ENCODE results near the gene GAS2L2. TPM values are rescaled to one million over a fixed set of nuclear protein-coding genes. Genes with fewer than 3 reads are reported as not detected.
A peak's percentile ranks its signal among the peaks of the same experiment; 100 is the strongest.

Gene GAS2L2
- total RNA-seq, 1 experiment from 2014 or later: not detected

DNA sequence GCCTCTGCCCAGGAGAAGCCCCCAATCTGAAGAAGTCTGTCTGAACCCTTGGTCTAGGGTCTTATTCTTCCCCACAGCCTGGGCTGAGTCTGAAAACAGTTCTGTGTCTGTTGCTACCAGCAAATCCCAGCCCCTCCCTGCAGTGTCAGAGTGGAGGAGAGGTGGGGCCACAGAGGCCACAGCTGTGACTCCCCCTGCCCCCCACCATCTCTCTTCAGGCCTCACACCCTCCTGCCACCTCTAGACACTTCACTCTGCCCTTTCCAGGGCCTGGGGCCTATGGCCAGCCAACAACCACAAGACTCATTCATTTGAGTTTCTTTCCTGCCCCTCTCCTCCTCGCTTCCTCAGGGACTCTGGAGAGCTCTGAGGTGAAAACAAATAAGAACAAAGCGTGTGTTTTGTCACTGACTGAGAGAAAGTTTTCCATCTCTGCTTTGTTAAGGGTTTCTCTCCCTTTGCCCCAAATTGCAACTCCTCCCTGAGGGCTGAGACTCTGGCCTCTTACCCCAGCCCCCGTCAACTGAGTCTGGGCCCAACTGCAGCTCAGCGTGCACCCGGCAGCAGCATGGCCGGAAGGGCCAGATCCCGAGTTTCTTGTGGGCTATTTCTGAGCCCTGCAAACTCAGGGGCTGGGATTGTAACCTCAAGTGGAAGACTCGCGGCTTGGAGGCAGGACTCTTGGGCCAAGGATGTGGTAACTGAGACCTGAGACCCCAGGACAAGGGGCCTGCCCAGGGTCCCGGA lies 20.8 kb upstream of the GAS2L2 start:
- POLR2A ChIA-PET (ENCODE audit: unreplicated experiment): no interaction called here
- intact Hi-C loops (cut with micrococcal nuclease): no loop called here
- peaks cover 10% of the 10 kb centered on the region; the same call in 1 of the 2 replicates for H3K4me1 ChIP-seq (ENCODE audit: insufficient read depth, low read length)
- no peaks in the 10 kb centered on the region for H3K9me2 ChIP-seq (replicated peaks; ENCODE audit: low read length)
- CTCF ChIA-PET: no interaction called here
- H2AFZ ChIP-seq (ENCODE audit: low read length): no peak overlapping the region
- no peaks in the 10 kb centered on the region for H4K20me1 ChIP-seq (ENCODE audit: low read length)
- H3K36me3 ChIP-seq (ENCODE audit: low read depth, low read length): no peaks in the 10 kb centered on the region
- H3K79me2 ChIP-seq (ENCODE audit: low read length): no peaks in the 10 kb centered on the region
- no peak overlapping the region for H3K27ac ChIP-seq (ENCODE audit: low read length)
- DNase-seq (no peak), ATAC-seq (no peak)
- no peaks in the 10 kb centered on the region for H3K27me3 ChIP-seq (ENCODE audit: low read length)
- no peaks in the 10 kb centered on the region for H3K9me3 ChIP-seq (ENCODE audit: low read length)
- TF ChIP-seq EZH2 (IDR thresholded peaks at IDR 0.05; ENCODE audit: low read length, unreplicated experiment) (no peak), EZH2phosphoT487 (IDR thresholded peaks at IDR 0.05; ENCODE audit: borderline replicate concordance, low read length) (no peak)
- TF ChIP-seq, protein P1, sequence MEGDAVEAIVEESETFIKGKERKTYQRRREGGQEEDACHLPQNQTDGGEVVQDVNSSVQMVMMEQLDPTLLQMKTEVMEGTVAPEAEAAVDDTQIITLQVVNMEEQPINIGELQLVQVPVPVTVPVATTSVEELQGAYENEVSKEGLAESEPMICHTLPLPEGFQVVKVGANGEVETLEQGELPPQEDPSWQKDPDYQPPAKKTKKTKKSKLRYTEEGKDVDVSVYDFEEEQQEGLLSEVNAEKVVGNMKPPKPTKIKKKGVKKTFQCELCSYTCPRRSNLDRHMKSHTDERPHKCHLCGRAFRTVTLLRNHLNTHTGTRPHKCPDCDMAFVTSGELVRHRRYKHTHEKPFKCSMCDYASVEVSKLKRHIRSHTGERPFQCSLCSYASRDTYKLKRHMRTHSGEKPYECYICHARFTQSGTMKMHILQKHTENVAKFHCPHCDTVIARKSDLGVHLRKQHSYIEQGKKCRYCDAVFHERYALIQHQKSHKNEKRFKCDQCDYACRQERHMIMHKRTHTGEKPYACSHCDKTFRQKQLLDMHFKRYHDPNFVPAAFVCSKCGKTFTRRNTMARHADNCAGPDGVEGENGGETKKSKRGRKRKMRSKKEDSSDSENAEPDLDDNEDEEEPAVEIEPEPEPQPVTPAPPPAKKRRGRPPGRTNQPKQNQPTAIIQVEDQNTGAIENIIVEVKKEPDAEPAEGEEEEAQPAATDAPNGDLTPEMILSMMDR (conservative IDR thresholded peaks at IDR 0.05; ENCODE audit: low read depth, low read length): no peak
- H3K4me3 ChIP-seq (ENCODE audit: low read length): no peak overlapping the region
- H3K4me2 ChIP-seq (ENCODE audit: low read length): no peak overlapping the region
- H3F3A ChIP-seq (ENCODE audit: low read length, unreplicated experiment): no peaks in the 10 kb centered on the region
- no TSS peak for BruUV-seq (replicated peaks)
- H3K9ac ChIP-seq (ENCODE audit: low read length): no peak overlapping the region

DNA sequence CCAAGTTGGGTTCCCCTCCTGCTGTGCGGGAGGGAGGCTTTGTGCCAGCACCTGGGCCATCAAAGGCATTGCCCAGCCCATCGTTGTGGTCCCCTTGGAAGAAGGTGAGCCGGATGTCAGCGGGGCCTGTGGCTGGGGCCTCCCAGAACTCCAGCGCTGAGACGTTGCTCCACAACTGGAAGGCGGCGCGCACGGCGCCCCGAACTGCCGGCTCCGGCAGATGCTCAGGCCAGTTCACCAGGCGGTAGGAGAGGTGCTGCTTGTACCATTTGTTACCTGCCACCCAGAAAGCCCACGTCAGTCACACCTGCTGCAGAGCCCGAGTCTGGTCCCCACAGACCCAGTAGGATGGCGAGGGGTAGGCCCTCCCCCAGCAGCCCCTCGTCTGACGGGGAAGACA lies 20.1 kb upstream of the GAS2L2 start:
- no peaks in the 10 kb centered on the region for H3K9me2 ChIP-seq (replicated peaks; ENCODE audit: low read length)
- no peaks in the 10 kb centered on the region for H3K27me3 ChIP-seq (ENCODE audit: low read length)
- H3K9ac ChIP-seq (ENCODE audit: low read length): no peak overlapping the region
- DNase-seq (no peak), ATAC-seq (no peak)
- peaks cover 4% of the 10 kb centered on the region; the same call in 1 of the 2 replicates for H3K4me1 ChIP-seq (ENCODE audit: insufficient read depth, low read length)
- BruUV-seq (replicated peaks): no TSS peak
- no peak overlapping the region for H3K4me2 ChIP-seq (ENCODE audit: low read length)
- no peak overlapping the region for H3K27ac ChIP-seq (ENCODE audit: low read length)
- H3K4me3 ChIP-seq (ENCODE audit: low read length): no peak overlapping the region
- H3K36me3 ChIP-seq (ENCODE audit: low read depth, low read length): no peaks in the 10 kb centered on the region
- TF ChIP-seq EZH2phosphoT487 (IDR thresholded peaks at IDR 0.05; ENCODE audit: borderline replicate concordance, low read length) (no peak), EZH2 (IDR thresholded peaks at IDR 0.05; ENCODE audit: low read length, unreplicated experiment) (no peak)
- TF ChIP-seq, protein P1 (conservative IDR thresholded peaks at IDR 0.05; ENCODE audit: low read depth, low read length): no peak
- no peaks in the 10 kb centered on the region for H4K20me1 ChIP-seq (ENCODE audit: low read length)
- intact Hi-C loops (cut with micrococcal nuclease): no loop called here
- H3F3A ChIP-seq (ENCODE audit: low read length, unreplicated experiment): no peaks in the 10 kb centered on the region
- ChIA-PET POLR2A (ENCODE audit: unreplicated experiment) (no interaction called here), CTCF (no interaction called here)
- no peaks in the 10 kb centered on the region for H3K79me2 ChIP-seq (ENCODE audit: low read length)
- no peaks in the 10 kb centered on the region for H3K9me3 ChIP-seq (ENCODE audit: low read length)
- H2AFZ ChIP-seq (ENCODE audit: low read length): no peak overlapping the region

DNA sequence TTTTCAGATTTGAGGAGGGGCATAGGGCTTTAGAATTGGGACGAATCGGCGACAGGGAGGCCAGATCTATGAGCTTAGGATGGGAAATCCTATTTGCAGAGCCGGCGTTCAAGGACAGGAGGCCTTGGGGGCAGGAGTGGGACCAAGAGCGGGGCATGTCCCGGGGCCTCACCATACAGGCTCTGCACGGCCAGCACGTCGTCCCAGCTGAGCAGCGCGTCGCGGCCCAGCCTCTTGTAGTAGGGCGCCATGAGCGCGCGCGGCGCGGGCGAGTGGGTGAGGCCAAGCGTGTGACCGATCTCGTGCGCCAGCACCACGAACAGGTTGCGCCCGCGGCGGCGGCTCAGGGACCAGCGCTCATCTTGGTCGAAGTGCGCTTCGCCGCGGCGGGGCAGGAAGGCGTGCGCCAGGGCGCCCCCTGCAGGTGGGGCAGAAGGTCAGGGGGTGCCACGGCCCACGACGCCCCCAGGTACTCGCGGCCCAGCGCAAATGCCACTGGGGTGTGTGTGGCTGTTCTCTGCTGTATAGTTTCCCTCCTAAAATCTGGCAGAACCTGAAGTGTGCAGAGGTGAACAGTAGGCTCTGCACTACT lies 17.0 kb upstream of the GAS2L2 start:
- DNase-seq (no peak), ATAC-seq (no peak)
- TF ChIP-seq, protein P1 (conservative IDR thresholded peaks at IDR 0.05; ENCODE audit: low read depth, low read length): peak; percentile 45
- TF ChIP-seq EZH2phosphoT487 (IDR thresholded peaks at IDR 0.05; ENCODE audit: borderline replicate concordance, low read length): no peak
- TF ChIP-seq EZH2 (IDR thresholded peaks at IDR 0.05; ENCODE audit: low read length, unreplicated experiment): no peak
- H3K9ac ChIP-seq (ENCODE audit: low read length): no peak overlapping the region
- H3K4me1 ChIP-seq (ENCODE audit: insufficient read depth, low read length): no peaks in the 10 kb centered on the region
- H2AFZ ChIP-seq (ENCODE audit: low read length): no peak overlapping the region
- no peaks in the 10 kb centered on the region for H4K20me1 ChIP-seq (ENCODE audit: low read length)
- CTCF ChIA-PET: no interaction called here
- no peak overlapping the region for H3K4me3 ChIP-seq (ENCODE audit: low read length)
- no peaks in the 10 kb centered on the region for H3K9me2 ChIP-seq (replicated peaks; ENCODE audit: low read length)
- no peaks in the 10 kb centered on the region for H3K36me3 ChIP-seq (ENCODE audit: low read depth, low read length)
- no peaks in the 10 kb centered on the region for H3K27me3 ChIP-seq (ENCODE audit: low read length)
- intact Hi-C loops (cut with micrococcal nuclease): no loop called here
- H3K27ac ChIP-seq (ENCODE audit: low read length): no peak overlapping the region
- POLR2A ChIA-PET (ENCODE audit: unreplicated experiment): no interaction called here
- no TSS peak for BruUV-seq (replicated peaks)
- no peaks in the 10 kb centered on the region for H3F3A ChIP-seq (ENCODE audit: low read length, unreplicated experiment)
- H3K9me3 ChIP-seq (ENCODE audit: low read length): no peaks in the 10 kb centered on the region
- H3K79me2 ChIP-seq (ENCODE audit: low read length): no peaks in the 10 kb centered on the region
- no peak overlapping the region for H3K4me2 ChIP-seq (ENCODE audit: low read length)
